ENCODE results near the gene SPG21.
A peak's percentile ranks its signal among the peaks of the same experiment; 100 is the strongest.

SPG21 gene

GRCh38 chr15:64949383-64950186, 40.1 kb downstream of the SPG21 start:
- no peak for DNase-seq (ENCODE audit: low read depth)
- in situ Hi-C loops (cut with HindIII; ENCODE audit: low sequenced_read_pairs), result no loop called here
- no peak overlapping the region for H3K4me3 ChIP-seq (ENCODE audit: low read depth, low read length)
- TF ChIP-seq, protein P1, sequence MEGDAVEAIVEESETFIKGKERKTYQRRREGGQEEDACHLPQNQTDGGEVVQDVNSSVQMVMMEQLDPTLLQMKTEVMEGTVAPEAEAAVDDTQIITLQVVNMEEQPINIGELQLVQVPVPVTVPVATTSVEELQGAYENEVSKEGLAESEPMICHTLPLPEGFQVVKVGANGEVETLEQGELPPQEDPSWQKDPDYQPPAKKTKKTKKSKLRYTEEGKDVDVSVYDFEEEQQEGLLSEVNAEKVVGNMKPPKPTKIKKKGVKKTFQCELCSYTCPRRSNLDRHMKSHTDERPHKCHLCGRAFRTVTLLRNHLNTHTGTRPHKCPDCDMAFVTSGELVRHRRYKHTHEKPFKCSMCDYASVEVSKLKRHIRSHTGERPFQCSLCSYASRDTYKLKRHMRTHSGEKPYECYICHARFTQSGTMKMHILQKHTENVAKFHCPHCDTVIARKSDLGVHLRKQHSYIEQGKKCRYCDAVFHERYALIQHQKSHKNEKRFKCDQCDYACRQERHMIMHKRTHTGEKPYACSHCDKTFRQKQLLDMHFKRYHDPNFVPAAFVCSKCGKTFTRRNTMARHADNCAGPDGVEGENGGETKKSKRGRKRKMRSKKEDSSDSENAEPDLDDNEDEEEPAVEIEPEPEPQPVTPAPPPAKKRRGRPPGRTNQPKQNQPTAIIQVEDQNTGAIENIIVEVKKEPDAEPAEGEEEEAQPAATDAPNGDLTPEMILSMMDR (IDR thresholded peaks at IDR 0.05; ENCODE audit: low read depth, low read length, missing control alignments), result no peak

DNA sequence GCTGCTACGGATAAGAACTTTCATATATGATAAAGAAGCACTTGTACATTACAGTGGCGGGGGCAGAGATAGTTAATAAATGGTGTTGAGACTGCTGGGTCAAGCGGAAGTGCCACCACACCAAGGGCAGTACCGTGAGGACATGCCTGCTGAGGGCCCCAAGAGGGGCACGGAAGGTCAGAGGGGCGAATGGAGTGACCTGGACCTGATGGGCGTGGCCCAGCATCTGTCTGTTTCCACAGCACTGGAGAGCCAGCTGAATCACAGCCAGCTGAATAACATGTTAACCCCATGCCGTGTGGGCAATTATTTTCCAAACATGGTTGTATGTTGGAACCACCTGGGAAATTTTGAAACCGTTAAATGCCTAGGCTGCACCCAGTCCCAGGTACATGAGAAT, 40.8 kb downstream of the SPG21 start:
- no peak for DNase-seq (ENCODE audit: low read depth)
- in situ Hi-C loops (cut with HindIII; ENCODE audit: low sequenced_read_pairs), result no loop called here
- H3K4me3 ChIP-seq (ENCODE audit: low read depth, low read length), result no peak overlapping the region
- TF ChIP-seq, protein P1 (IDR thresholded peaks at IDR 0.05; ENCODE audit: low read depth, low read length, missing control alignments), result no peak

- no peak overlapping the region for H3K4me3 ChIP-seq (ENCODE audit: low read depth, low read length)
- in situ Hi-C loops (cut with HindIII; ENCODE audit: low sequenced_read_pairs), result no loop called here
- TF ChIP-seq, protein P1 (IDR thresholded peaks at IDR 0.05; ENCODE audit: low read depth, low read length, missing control alignments), result no peak
- no peak for DNase-seq (ENCODE audit: low read depth)
These were observed 42.5 kb downstream of the SPG21 start for GRCh38 chr15:64947211-64947610.

- no peak overlapping the region for H3K4me3 ChIP-seq (ENCODE audit: low read depth, low read length)
- TF ChIP-seq, protein P1 (IDR thresholded peaks at IDR 0.05; ENCODE audit: low read depth, low read length, missing control alignments), result no peak
- in situ Hi-C loops (cut with HindIII; ENCODE audit: low sequenced_read_pairs), result loop anchor here (5.0 kb wide), 2 partner anchors 42 to 108 kb away; partner anchors contain the start of gene SPG21
- DNase-seq (ENCODE audit: low read depth), result no peak
These were observed 44.8 kb downstream of the SPG21 start for GRCh38 chr15:64944961-64945360.

GRCh38 chr15:64943512-64944225, 46.0 kb downstream of the SPG21 start:
- H3K4me3 ChIP-seq (ENCODE audit: low read depth, low read length), result no peak overlapping the region
- TF ChIP-seq, protein P1 (IDR thresholded peaks at IDR 0.05; ENCODE audit: low read depth, low read length, missing control alignments), result no peak
- DNase-seq (ENCODE audit: low read depth), result no peak
- in situ Hi-C loops (cut with HindIII; ENCODE audit: low sequenced_read_pairs), result loop anchor here (5.0 kb wide), 2 partner anchors 44 to 106 kb away; partner anchors contain the start of gene SPG21

- in situ Hi-C loops (cut with HindIII; ENCODE audit: low sequenced_read_pairs), result loop anchor here (5.0 kb wide), 2 partner anchors 45 to 105 kb away; partner anchors contain the start of gene SPG21
- TF ChIP-seq, protein P1 (IDR thresholded peaks at IDR 0.05; ENCODE audit: low read depth, low read length, missing control alignments), result no peak
- no peak overlapping the region for H3K4me3 ChIP-seq (ENCODE audit: low read depth, low read length)
- DNase-seq (ENCODE audit: low read depth), result peak; percentile 20
These were observed 47.4 kb downstream of the SPG21 start for GRCh38 chr15:64942356-64942755.
